HL-60/S4 (cell line): ENCODE measurements around the gene SSX2IP.
"Not testable (repeated sequence)": the region's sequence is repeated elsewhere in the genome, so short reads cannot be mapped to it uniquely, and the experiment has no call there.

ENCODE experiments used
- in situ Hi-C: fragments of 300-500 bp; cut with MboI; formaldehyde crosslinking; loops from 2 replicates; pipeline ENCODE4 v1.14.3; 2022; ENCODE audit warnings: low sequenced_read_pairs

SSX2IP gene

GRCh38 chr1:84621553-84621952 is 68.7 kb downstream of the SSX2IP start:
- in situ Hi-C loops, result loop anchor here (25.0 kb wide), 1 partner anchor 684 kb away; no protein-coding TSS in a partner anchor

GRCh38 chr1:84620720-84621313 is 69.4 kb downstream of the SSX2IP start:
- in situ Hi-C loops, result loop anchor here (25.0 kb wide), 1 partner anchor 684 kb away; no protein-coding TSS in a partner anchor

GRCh38 chr1:84619383-84620102 is 70.7 kb downstream of the SSX2IP start:
- in situ Hi-C loops, result loop anchor here (25.0 kb wide), 1 partner anchor 682 kb away; no protein-coding TSS in a partner anchor

DNA sequence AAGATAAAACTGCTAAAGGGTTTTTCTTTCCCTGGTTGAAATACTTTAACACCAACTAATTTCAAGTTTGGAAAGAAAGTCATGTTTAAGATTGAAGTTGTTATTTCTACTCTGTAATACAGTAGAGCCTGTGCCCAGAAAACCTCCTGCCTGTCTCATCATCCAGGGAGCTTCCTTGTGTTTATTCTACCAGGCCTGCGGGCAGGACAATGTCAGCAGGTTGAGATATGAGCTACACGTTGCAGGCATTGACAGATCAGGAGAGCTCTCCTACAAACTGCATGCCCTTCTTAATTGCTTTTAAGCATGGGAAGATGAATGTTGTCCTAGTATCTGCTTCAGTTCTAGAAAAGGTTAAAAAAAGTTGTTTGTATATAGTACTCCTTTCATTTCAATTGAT is 72.9 kb downstream of the SSX2IP start:
- in situ Hi-C loops, result loop anchor here (25.0 kb wide), 1 partner anchor 680 kb away; no protein-coding TSS in a partner anchor

- in situ Hi-C loops, result loop anchor here (25.0 kb wide), 1 partner anchor 678 kb away; no protein-coding TSS in a partner anchor
Measured at GRCh38 chr1:84615790-84616189, 74.5 kb downstream of the SSX2IP start.

DNA sequence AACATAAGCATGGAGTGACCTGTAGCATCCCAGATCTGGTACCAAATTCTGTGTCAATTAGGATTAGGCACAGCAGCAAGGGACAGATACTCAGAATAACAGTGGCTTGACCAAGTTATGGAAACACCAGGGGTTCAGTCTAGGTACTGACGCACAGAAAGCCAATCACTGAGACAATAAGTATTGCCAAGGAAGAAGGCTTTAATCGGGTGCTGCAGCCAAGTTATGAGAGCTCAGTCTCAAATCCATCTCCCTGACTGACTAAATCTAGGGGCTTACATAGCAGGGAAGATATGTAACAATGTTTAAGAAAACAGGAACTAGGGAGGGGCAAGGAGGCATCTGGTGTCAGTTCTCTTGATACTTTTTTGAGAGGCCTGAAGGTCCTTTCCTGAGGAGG is 76.4 kb downstream of the SSX2IP start:
- in situ Hi-C loops, result loop anchor here (25.0 kb wide), 1 partner anchor 677 kb away; no protein-coding TSS in a partner anchor

GRCh38 chr1:84613026-84613425 is 77.2 kb downstream of the SSX2IP start:
- in situ Hi-C loops, result loop anchor here (25.0 kb wide), 1 partner anchor 676 kb away; no protein-coding TSS in a partner anchor

DNA sequence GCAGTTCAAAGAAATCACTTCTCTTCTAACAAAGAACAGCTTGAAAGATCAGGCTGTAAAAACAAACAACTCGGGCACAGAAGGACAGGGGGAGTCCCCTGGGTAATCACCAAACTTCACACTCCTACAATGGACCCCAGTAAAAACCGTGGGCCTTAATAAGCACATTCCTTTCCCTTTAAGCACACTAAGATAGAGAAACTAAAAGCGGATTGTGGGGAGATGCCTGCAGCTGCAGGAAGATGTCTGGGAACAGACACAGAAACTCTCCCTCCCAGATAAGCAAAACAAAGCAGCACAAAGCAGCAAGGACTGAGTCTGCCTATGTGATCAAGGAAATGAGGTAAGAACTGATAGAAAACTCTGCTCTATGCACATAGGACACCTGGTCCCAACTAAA is 78.5 kb downstream of the SSX2IP start:
- in situ Hi-C loops, result loop anchor here (25.0 kb wide), 1 partner anchor 674 kb away; no protein-coding TSS in a partner anchor

DNA sequence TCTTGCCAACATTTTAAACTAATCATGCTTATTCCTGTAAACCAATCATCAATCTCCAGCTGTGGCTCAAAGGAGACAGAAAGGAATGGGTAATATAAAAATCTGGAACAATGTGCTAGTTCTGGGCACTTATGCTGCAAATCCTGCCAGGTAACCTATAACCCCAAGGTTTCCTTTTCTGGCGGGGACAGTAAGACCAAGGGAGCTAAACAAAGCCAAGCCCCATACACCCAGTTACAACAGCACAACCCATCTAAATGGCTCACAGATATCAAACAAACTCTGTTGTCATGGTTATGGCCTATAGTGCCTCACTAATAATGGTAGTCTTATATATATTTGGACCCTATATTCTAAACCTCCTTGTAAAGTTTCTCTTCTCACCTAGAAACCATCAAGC is 79.2 kb downstream of the SSX2IP start:
- in situ Hi-C loops, result loop anchor here (25.0 kb wide), 1 partner anchor 674 kb away; no protein-coding TSS in a partner anchor

DNA sequence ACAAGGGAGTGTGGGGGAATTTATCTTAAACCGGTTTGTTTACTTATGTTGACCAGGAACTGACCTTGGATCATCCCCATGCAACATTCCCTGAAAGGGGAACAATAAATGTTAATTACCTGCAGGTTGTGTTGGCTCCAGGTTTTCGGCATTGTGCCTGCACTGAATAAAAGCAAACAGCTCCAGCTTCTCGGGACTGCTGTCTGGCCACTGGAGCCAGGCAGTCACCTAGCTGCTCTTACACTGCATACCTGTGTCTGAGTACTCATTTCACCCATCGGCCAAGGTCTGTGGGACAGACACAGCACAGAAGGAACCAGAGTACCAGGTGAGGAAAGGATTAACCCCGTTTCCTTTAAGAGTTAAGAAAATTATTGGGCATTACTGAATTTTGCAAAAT is 83.3 kb downstream of the SSX2IP start:
- in situ Hi-C loops, result loop anchor here (10.0 to 25.0 kb wide), 2 partner anchors 472 to 670 kb away; no protein-coding TSS in a partner anchor

- in situ Hi-C loops, result loop anchor here (10.0 to 25.0 kb wide), 2 partner anchors 470 to 668 kb away; no protein-coding TSS in a partner anchor
Measured at GRCh38 chr1:84605157-84605556, 85.1 kb downstream of the SSX2IP start.

DNA sequence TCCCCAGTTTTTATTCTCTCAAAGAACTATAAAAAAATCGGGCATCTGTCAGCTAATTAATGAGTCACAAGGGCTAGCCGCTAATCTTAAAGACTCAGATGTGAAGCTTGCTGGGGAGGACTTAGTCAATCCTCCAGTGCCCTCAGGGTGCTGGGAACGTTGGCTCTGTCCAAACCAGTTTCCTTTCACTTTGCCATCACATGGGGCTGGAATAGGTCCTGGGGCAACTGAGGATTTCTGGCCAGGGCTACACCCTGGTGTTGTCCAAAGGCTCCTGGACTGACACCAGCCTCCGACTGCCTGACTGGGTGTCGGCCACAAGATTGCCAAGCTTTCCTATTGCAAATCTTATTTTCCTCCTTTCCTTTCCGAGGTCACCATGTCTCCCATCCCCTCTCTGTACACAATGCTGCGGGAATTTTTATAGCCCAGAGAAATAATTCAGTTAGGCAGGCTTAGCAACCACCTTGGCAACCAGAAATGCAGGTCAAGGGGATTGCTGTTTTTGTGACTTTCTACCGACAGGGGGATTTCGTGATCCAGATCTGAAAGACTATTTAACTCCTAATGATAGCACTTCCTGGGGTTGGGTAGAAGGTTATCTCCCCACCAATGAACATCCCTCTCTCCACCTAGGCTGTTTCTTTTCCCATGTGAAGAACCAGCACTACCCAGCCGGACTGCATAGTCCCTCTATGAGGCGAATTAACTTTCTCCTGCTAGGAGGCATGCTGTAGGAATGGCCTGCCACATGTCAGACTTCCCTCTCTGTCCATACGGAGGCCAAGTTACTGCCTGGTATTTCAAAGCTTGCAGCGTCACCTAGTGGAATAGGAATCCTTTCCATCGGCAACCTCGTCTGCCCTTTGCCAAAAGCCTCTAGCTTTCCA is 86.1 kb downstream of the SSX2IP start:
- in situ Hi-C loops, result loop anchor here (10.0 to 25.0 kb wide), 2 partner anchors 469 to 667 kb away; no protein-coding TSS in a partner anchor

DNA sequence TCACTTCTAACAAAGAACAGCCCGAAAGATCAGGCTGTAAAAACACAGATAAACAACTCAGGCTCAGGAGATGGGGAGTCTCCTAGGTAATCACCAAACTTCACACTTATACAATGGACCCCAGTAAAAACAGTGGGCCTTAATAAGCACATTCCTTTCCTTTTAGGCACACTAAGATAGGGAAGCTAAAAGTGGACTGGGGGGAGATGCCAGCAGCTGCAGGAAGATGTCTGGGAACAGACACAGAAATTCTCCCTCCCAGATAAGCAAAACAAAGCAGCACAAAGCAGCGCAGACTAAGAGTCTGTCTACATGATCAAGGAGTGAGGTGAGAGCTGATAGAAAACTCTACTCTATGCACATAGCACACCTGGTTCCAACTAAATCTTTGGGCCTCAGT is 87.0 kb downstream of the SSX2IP start:
- in situ Hi-C loops, result loop anchor here (10.0 to 25.0 kb wide), 2 partner anchors 468 to 666 kb away; no protein-coding TSS in a partner anchor

- in situ Hi-C loops, result loop anchor here (10.0 to 25.0 kb wide), 2 partner anchors 466 to 663 kb away; no protein-coding TSS in a partner anchor
Measured at GRCh38 chr1:84600796-84601195, 89.5 kb downstream of the SSX2IP start.

DNA sequence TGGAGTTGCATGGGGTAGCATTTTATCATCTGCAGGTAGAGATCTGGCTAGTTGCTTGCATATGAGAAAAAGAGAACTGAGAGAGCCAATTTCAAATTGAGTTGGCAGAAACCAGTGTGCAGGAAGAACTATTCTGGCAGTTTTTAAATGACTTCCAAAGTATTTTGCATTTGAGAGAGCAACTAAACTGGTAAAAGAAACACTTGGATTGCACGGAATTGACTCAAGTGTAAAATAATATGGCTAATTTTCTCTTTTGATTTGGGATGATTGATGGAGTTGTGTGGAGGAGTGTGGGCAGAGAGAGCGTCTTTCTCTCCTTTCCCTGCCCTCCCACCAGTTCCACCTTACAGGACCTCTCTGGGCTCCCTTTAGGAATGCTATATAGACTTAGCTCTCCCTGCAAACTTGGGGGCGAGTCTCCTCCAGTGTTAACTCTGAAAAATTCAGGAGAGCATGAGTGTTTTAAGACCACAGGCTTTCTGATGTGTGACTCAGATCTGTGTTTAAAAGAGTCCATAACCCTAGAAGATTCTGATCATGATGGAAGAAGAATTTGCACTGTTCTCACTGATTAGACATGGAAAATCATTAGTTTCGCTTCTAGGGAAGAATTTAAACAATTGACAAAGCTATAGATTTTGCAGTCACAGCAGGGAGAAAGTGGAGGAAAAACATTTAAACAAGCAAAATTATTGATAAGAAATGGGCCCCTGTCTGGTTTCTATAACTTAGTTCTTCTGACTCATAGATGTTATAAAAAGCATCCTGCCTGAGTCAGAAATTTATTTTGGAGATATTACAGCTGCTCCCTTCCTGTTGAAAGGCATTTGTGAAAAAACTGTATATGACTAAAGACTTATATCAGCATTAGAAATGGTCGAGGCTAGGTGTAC is 91.2 kb downstream of the SSX2IP start:
- in situ Hi-C loops, result no loop called here

DNA sequence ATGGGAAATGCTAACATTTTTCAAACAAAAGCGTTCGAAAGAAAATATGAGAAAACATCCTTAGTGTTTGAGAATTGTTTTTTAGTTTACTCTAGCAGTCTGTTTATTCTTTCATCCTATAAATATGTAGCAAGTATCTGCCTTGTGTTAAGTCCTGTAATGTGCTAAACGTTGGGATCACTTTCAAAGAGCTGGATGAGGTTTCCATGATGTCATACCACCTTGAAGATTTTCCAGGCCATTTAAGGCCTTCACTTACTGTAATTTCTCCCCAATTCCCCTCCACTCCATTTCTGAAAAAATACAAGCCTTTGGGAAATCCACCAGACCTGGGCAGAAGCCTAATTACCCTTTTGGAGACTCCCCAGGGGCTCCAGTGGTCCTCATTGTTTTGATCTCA is 91.8 kb downstream of the SSX2IP start:
- in situ Hi-C loops, result no loop called here

- in situ Hi-C loops, result no loop called here
Measured at GRCh38 chr1:84597011-84597410, 93.2 kb downstream of the SSX2IP start.

GRCh38 chr1:84594959-84595358 is 95.3 kb downstream of the SSX2IP start:
- in situ Hi-C loops, result not testable (repeated sequence)
